GM10266 (cell line): ENCODE data around the gene TSPAN2.

Experiments
- DNase-seq: peaks from one replicate; pipeline ENCODE4 v3.0.0; 2012; ENCODE audit errors: extremely low spot score
- CTCF ChIP-seq: IDR thresholded peaks from 2 replicates; pipeline ENCODE4 v1.5.1; 2012; ENCODE audit warnings: mild to moderate bottlenecking, low read depth; ENCODE audit not compliant: control insufficient read depth, insufficient read depth; ENCODE audit errors: missing control alignments

TSPAN2 gene

GRCh38 chr1:115134850-115135480 lies 45.7 kb upstream of the TSPAN2 start:
- no peak for DNase-seq
- no peak for TF ChIP-seq CTCF

GRCh38 chr1:115134231-115134630 lies 44.9 kb upstream of the TSPAN2 start:
- no peak for DNase-seq

GRCh38 chr1:115133440-115133839 lies 44.1 kb upstream of the TSPAN2 start:
- no peak for TF ChIP-seq CTCF
- DNase-seq: no peak

More at GRCh38 chr1:115134231-115134630, 44.9 kb upstream of the TSPAN2 start:
- no peak for TF ChIP-seq CTCF

- no peak for TF ChIP-seq CTCF
- DNase-seq: no peak
These were observed 41.5 kb upstream of the TSPAN2 start for GRCh38 chr1:115130786-115131185.

GRCh38 chr1:115129071-115129640 lies 39.9 kb upstream of the TSPAN2 start:
- DNase-seq: no peak
- TF ChIP-seq CTCF: no peak

GRCh38 chr1:115127539-115127938 lies 38.2 kb upstream of the TSPAN2 start:
- TF ChIP-seq CTCF: no peak
- DNase-seq: no peak

GRCh38 chr1:115126516-115126915 lies 37.2 kb upstream of the TSPAN2 start:
- DNase-seq: no peak
- TF ChIP-seq CTCF: no peak
